Tibial nerve (tissue), 4 donors: Measurements from ENCODE around the gene SMARCA4. TPM values are rescaled to one million over a fixed set of nuclear protein-coding genes. Genes with fewer than 3 reads are reported as not detected.

Experiments used
- DNase-seq, 2 donors: peaks; one replicate each; pipeline ENCODE4 v3.0.0-alpha.2; 2019; ENCODE audit warnings: low spot score in 2 of 2
- H3K27ac ChIP-seq, 4 donors: fragments of 200-600 bp; sonication (generic) in 3 of 4; one replicate each; pipeline ENCODE4 v1.5.1; 2017 to 2019; ENCODE audit warnings: mild to moderate bottlenecking in 1 of 4
- H3K27me3 ChIP-seq, 2 donors: fragments of 200-600 bp; sonication (generic) in 1 of 2; one replicate each; pipeline versions ENCODE4 v1.5.1 to v1.6.0; 2017 to 2019
- H3K36me3 ChIP-seq, 3 donors: fragments of 200-600 bp; sonication (generic); one replicate each; pipeline ENCODE4 v1.5.1; 2018 to 2019
- H3K4me1 ChIP-seq, 4 donors: fragments of 200-600 bp; sonication (generic) in 3 of 4; one replicate each; pipeline ENCODE4 v1.5.1; 2017 to 2019
- H3K4me3 ChIP-seq, 4 donors: fragments of 200-600 bp; sonication (generic) in 3 of 4; one replicate each; pipeline ENCODE4 v1.5.1; 2017 to 2019; ENCODE audit warnings: mild to moderate bottlenecking in 1 of 4, moderate library complexity in 1 of 4
- H3K9me3 ChIP-seq, 4 donors: fragments of 200-600 bp; sonication (generic) in 3 of 4; one replicate each; pipeline ENCODE4 v1.5.1; 2017 to 2019
- EP300 ChIP-seq, 2 donors: sonication (generic); formaldehyde crosslinking; IDR thresholded peaks; one replicate each; pipeline ENCODE4 v1.6.1; 2017; ENCODE audit warnings: antibody characterized with exemption in 2 of 2, mild to moderate bottlenecking in 1 of 2
- POLR2A ChIP-seq, 2 donors: fragments of 450-650 bp; IDR thresholded peaks; one replicate each; pipeline ENCODE4 v1.6.1; 2017; ENCODE audit warnings: antibody characterized with exemption in 2 of 2, mild to moderate bottlenecking in 2 of 2, moderate library complexity in 2 of 2
- WGBS, 2 donors: methylation state at CpG; one replicate each; pipeline ENCODE4 v1.1.5; 2018; 5-methylcytosine and 5-hydroxymethylcytosine counted together
- total RNA-seq, 4 donors: library from RNA; depleted of rRNA; stranded (reverse); fragments of >200 nt; gene quantifications; one replicate each; pipeline ENCODE4 v1.1.0, GENCODE V29; 2016
- TF ChIP-seq, protein P1 (sequence below), 5 experiments: fragments of 200-600 bp in 3 of 5; fragments of 450-650 bp in 2 of 5; sonication (generic) in 3 of 5; IDR thresholded peaks; one replicate each; pipeline ENCODE4 v1.5.1; 2016 to 2019; ENCODE audit warnings: antibody characterized with exemption in 5 of 5, mild to moderate bottlenecking in 3 of 5, moderate library complexity in 2 of 5

The SMARCA4 gene
- total RNA-seq, 4 donors from 2014 or later = 54.2 to 122 (median 73.9) TPM

DNA sequence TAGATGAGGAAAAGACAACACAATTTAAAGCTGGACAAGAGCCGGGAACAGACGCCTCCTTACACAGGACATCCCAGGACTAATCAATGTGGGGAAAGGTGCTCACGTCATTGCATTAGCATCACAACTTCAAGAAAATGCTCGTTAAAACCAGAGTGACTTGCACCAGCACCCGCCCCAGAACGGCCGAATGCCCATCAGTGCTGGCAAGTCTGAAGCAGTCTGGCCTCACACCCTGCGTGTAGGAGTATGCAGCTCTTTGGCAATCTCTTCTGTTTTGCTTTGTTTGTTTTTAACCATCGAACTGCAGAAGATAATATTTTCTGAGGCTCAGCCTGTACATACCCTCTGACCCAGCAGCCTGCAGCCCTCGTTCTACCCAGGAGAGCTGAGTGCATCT, 83.6 kb downstream of the SMARCA4 start:
- H3K4me1 ChIP-seq = peaks cover 0 to 5% (median 0%) of the 10 kb centered on the region in 4 donors
- no peak for DNase-seq
- H3K36me3 ChIP-seq = peaks cover 4 to 90% (median 6%) of the 10 kb centered on the region in 3 donors
- H3K4me3 ChIP-seq = no peak overlapping the region
- no peaks in the 10 kb centered on the region for H3K9me3 ChIP-seq
- no peaks in the 10 kb centered on the region for H3K27me3 ChIP-seq
- no peak overlapping the region for H3K27ac ChIP-seq
- 85 to 86% methylated on average over 10 of the region's 10 CpGs for WGBS, 2 donors
- TF ChIP-seq POLR2A (IDR thresholded peaks at IDR 0.05) = no peak
- TF ChIP-seq, protein P1, sequence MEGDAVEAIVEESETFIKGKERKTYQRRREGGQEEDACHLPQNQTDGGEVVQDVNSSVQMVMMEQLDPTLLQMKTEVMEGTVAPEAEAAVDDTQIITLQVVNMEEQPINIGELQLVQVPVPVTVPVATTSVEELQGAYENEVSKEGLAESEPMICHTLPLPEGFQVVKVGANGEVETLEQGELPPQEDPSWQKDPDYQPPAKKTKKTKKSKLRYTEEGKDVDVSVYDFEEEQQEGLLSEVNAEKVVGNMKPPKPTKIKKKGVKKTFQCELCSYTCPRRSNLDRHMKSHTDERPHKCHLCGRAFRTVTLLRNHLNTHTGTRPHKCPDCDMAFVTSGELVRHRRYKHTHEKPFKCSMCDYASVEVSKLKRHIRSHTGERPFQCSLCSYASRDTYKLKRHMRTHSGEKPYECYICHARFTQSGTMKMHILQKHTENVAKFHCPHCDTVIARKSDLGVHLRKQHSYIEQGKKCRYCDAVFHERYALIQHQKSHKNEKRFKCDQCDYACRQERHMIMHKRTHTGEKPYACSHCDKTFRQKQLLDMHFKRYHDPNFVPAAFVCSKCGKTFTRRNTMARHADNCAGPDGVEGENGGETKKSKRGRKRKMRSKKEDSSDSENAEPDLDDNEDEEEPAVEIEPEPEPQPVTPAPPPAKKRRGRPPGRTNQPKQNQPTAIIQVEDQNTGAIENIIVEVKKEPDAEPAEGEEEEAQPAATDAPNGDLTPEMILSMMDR (IDR thresholded peaks at IDR 0.05) = no peak
- no peak for TF ChIP-seq EP300 (IDR thresholded peaks at IDR 0.05)

DNA sequence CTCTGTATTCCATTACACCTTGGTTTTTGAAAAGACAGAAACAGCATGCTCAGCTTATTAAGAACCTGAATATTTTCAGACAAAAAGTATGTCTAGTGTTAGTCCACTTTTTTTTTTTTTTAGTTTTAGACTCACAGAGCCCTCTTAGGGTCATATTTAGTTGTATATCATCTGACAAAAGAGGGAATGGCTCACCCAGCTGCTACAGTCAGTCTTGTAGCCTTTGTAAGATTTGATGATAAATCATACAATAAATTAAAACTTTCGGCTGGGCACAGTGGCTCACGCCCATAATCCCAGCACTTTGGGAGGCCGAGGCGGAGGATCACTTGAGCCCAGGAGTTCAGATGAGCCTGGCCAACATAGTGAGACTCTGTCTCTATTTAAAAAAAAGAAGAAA, 84.7 kb downstream of the SMARCA4 start:
- H3K36me3 ChIP-seq = peaks cover 4 to 89% (median 6%) of the 10 kb centered on the region in 3 donors
- no peak overlapping the region for H3K27ac ChIP-seq
- TF ChIP-seq POLR2A (IDR thresholded peaks at IDR 0.05) (no peak), EP300 (IDR thresholded peaks at IDR 0.05) (no peak)
- TF ChIP-seq, protein P1 (IDR thresholded peaks at IDR 0.05) = no peak
- H3K4me1 ChIP-seq = peaks cover 0 to 9% (median 0%) of the 10 kb centered on the region in 4 donors
- no peak for DNase-seq
- no peak overlapping the region for H3K4me3 ChIP-seq
- WGBS, 2 donors = 96 to 98% methylated on average over 4 of the region's 4 CpGs
- H3K27me3 ChIP-seq = no peaks in the 10 kb centered on the region
- H3K9me3 ChIP-seq = no peaks in the 10 kb centered on the region

DNA sequence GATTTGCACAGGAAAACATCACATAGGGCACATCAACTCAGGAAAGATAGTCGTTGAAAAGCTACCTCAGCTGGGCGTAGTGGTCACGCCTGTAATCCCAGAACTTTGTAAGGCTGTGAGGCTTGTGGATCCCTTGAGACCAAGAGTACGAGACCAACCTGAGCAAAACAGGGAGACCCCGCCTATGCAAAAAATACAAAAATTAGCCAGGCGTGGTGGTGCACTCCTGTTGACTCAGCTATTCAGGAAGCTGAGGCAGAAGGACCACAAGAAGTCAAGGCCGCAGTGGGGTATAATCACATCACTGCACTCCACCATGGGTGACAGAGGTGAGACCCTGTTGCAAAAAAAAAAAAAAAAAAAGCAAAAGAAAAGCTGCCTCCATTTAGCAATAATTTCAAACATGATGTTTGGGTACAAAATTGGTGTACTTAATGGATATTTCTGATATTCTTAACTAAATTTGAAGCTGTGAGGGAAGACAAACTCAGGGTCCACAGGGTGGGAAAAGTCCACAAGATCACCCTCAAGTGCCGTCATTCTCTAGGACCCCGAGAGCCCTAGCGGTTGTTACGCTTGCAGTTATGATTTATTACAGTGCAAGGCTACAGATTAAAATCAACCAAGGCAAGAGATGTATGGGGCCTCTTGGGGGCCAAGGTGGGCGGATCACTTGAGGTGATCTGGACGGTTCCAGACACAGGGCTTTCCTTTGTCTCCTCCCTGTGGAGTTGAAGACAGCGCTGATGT, 86.0 kb downstream of the SMARCA4 start:
- H3K27me3 ChIP-seq = no peaks in the 10 kb centered on the region
- TF ChIP-seq, protein P1 (IDR thresholded peaks at IDR 0.05) = no peak
- TF ChIP-seq EP300 (IDR thresholded peaks at IDR 0.05) (no peak), POLR2A (IDR thresholded peaks at IDR 0.05) (no peak)
- no peaks in the 10 kb centered on the region for H3K9me3 ChIP-seq
- no peak for DNase-seq
- H3K36me3 ChIP-seq = peaks cover 0 to 85% (median under 1%) of the 10 kb centered on the region in 3 donors
- H3K27ac ChIP-seq = no peak overlapping the region
- H3K4me1 ChIP-seq = peaks cover 0 to 9% (median 0%) of the 10 kb centered on the region in 4 donors
- WGBS, 2 donors = 91 to 93% methylated on average over 14 of the region's 14 CpGs
- H3K4me3 ChIP-seq = no peak overlapping the region

DNA sequence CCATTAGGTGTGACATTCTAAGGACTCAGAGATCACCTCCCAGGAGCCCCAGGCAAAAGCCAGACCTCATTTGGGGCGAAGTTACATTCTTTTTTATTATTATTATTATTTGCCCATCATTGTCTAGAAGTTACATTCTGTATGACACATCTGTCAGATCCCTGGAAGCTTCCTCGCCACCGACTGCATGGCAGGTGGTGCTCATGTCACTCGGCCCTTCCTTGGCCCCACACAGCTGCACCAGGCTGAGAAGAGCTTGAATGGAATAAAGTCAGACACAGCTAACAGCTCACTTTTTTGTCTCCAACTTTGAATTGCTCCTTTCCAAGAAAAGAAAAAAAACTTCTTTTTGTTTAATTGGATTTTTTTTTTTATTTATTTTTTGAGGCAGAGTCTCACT, 87.0 kb downstream of the SMARCA4 start:
- no peak for TF ChIP-seq POLR2A (IDR thresholded peaks at IDR 0.05)
- TF ChIP-seq EP300 (IDR thresholded peaks at IDR 0.05) = no peak
- TF ChIP-seq, protein P1 (IDR thresholded peaks at IDR 0.05) = no peak
- peaks cover 0 to 9% (median 0%) of the 10 kb centered on the region in 4 donors for H3K4me1 ChIP-seq
- H3K9me3 ChIP-seq = no peaks in the 10 kb centered on the region
- no peak overlapping the region for H3K4me3 ChIP-seq
- WGBS, 2 donors = 90 to 92% methylated on average over 4 of the region's 4 CpGs
- H3K36me3 ChIP-seq = peaks cover 0 to 83% (median 0%) of the 10 kb centered on the region in 3 donors
- DNase-seq = no peak
- H3K27me3 ChIP-seq = no peaks in the 10 kb centered on the region
- no peak overlapping the region for H3K27ac ChIP-seq

DNA sequence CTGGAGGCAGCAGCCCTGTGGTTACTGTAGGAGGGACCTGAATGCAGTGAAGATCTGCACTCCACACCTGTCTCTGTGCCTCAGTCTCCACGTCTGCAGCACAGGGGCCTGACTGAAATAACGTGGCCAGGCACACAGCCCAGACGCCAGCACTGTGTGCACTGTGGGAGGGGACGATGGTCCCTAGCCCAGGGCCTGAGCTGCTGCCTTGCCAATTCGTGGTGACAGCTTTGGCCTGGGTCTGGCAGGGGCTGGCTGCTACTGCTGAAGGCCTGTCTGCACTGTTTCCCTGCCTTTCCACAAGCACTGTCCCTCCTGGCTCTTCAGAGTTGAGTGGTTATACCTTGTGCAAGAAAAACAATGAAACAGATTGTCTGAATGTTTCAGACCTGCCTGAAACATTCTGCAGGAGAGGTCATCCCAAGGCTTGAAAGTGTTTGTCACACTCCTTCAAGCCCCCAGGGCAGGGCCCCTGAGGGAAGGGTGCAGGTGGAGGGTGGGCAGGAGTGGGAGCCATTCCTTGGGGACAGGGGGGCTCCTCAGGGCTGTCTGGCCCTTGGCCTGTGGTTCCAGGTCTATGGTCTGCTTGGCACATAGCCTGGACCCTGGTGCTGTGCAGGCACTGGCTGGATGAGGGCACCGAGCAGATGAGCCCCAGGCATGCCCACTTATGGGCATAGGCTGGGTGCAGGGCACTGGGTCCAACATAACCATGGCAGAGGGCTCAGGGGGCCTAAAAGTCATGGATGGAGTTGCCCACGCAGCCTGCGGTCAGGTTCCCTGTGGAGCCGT, 89.7 kb downstream of the SMARCA4 start:
- Histone ChIP-seq H3K27me3 (no peaks in the 10 kb centered on the region), H3K36me3 (peaks cover 0 to 78% (median 0%) of the 10 kb centered on the region in 3 donors), H3K9me3 (no peaks in the 10 kb centered on the region), H3K27ac (no peak overlapping the region), H3K4me3 (no peak overlapping the region), H3K4me1 (peaks cover 0 to 9% (median 0%) of the 10 kb centered on the region in 4 donors)
- DNase-seq = no peak
- no peak for TF ChIP-seq POLR2A (IDR thresholded peaks at IDR 0.05)
- TF ChIP-seq, protein P1 (IDR thresholded peaks at IDR 0.05) = no peak
- no peak for TF ChIP-seq EP300 (IDR thresholded peaks at IDR 0.05)
- 88 to 90% methylated on average over 6 to 7 of the region's 9 CpGs for WGBS, 2 donors
